Measurements from ENCODE around the gene COL6A3. TPM values are rescaled to one million over a fixed set of nuclear protein-coding genes. Genes with fewer than 3 reads are reported as not detected.
"Not testable (repeated sequence)": the region's sequence is repeated elsewhere in the genome, so short reads cannot be mapped to it uniquely, and the experiment has no call there.

Gene COL6A3
- total RNA-seq, 1 experiment from 2014 or later, result 0.81 TPM

- Histone ChIP-seq H2BK5ac (ENCODE audit: insufficient read length, low read length) (no peak overlapping the region), H3K23ac (ENCODE audit: insufficient read length, low read depth, low read length) (no peak overlapping the region), H2AK5ac (ENCODE audit: insufficient read length, low read length) (no peak overlapping the region), H3K27ac (ENCODE audit: insufficient read length, low read depth, low read length) (no peak overlapping the region), H3K23me2 (ENCODE audit: insufficient read length, low read depth, low read length, poor library complexity, severe bottlenecking) (no peaks in the 10 kb centered on the region), H3T11ph (ENCODE audit: low read length) (no peak overlapping the region), H4K91ac (ENCODE audit: insufficient read length, low read depth, low read length) (no peak overlapping the region), H3K56ac (ENCODE audit: insufficient read length, low read depth, low read length) (no peak overlapping the region), H2BK12ac (ENCODE audit: insufficient read length, low read depth, low read length) (no peak overlapping the region), H2BK20ac (ENCODE audit: low read depth, low read length, poor library complexity, severe bottlenecking) (no peak overlapping the region), H2BK15ac (ENCODE audit: low read depth, low read length) (no peak overlapping the region), H2AFZ (ENCODE audit: low read length) (no peak overlapping the region), H3K27me3 (ENCODE audit: insufficient read depth, low read length) (no peaks in the 10 kb centered on the region), H3K79me2 (ENCODE audit: insufficient read depth, low read length) (no peaks in the 10 kb centered on the region), H3K9ac (ENCODE audit: extremely low read depth, insufficient read length, low read length) (no peak overlapping the region), H3K79me1 (ENCODE audit: insufficient read depth, low read depth, low read length, poor library complexity, severe bottlenecking) (no peaks in the 10 kb centered on the region), H3K4ac (ENCODE audit: low read depth, low read length) (no peak overlapping the region), H3K18ac (ENCODE audit: insufficient read length, low read depth, low read length) (no peak overlapping the region), H3K4me2 (ENCODE audit: insufficient read depth, insufficient read length, low read length) (no peak overlapping the region), H4K20me1 (ENCODE audit: control insufficient read depth, insufficient read depth, insufficient read length) (no peaks in the 10 kb centered on the region), H3K4me1 (ENCODE audit: insufficient read depth, low read length) (no peaks in the 10 kb centered on the region), H3K14ac (ENCODE audit: insufficient read depth, low read length) (no peak overlapping the region), H2BK120ac (ENCODE audit: low read depth, low read length, poor library complexity, severe bottlenecking) (no peak overlapping the region), H4K8ac (replicated peaks; ENCODE audit: insufficient read length, low read depth, low read length) (no peak overlapping the region), H4K5ac (ENCODE audit: insufficient read length, low read depth, low read length) (no peak overlapping the region), H3K9me3 (ENCODE audit: control insufficient read depth, low read depth, low read length) (peaks cover 4% of the 10 kb centered on the region)
- Mint-ChIP-seq H3K27ac (no peak overlapping the region), H3K36me3 (ENCODE audit: insufficient read depth in 1 of 3, low read depth in 3 of 3) (peaks cover 10 to 21% (median 19%) of the 10 kb centered on the region in 3 experiments), H3K4me3 (no peak overlapping the region), H3K4me1 (no peaks in the 10 kb centered on the region), H3K27me3 (ENCODE audit: low read depth) (no peaks in the 10 kb centered on the region; the same call in 1 of the 2 replicates), H3K9me3 (peaks cover 28 to 29% of the 10 kb centered on the region in 2 experiments)
- TF ChIP-seq CTCF (conservative IDR thresholded peaks at IDR 0.05), result no peak
- WGBS (ENCODE audit: extremely low coverage, insufficient read length, low lambda C conversion rate), result no CpG with 5 or more reads among the region's 2 CpGs
- no peak for DNase-seq
These were observed 109.0 kb downstream of the COL6A3 start for GRCh38 chr2:237304763-237305514.

GRCh38 chr2:237303244-237303643 is 110.7 kb downstream of the COL6A3 start:
- not testable (repeated sequence) for H3K14ac ChIP-seq (ENCODE audit: insufficient read depth, low read length); H3T11ph ChIP-seq (ENCODE audit: low read length); H3K27ac Mint-ChIP-seq; H3K9ac ChIP-seq (ENCODE audit: extremely low read depth, insufficient read length, low read length); H2BK15ac ChIP-seq (ENCODE audit: low read depth, low read length); H3K27me3 Mint-ChIP-seq (ENCODE audit: low read depth); H2BK20ac ChIP-seq (ENCODE audit: low read depth, low read length, poor library complexity, severe bottlenecking); H3K27ac ChIP-seq (ENCODE audit: insufficient read length, low read depth, low read length); H2AK5ac ChIP-seq (ENCODE audit: insufficient read length, low read length); H3K27me3 ChIP-seq (ENCODE audit: insufficient read depth, low read length); H4K20me1 ChIP-seq (ENCODE audit: control insufficient read depth, insufficient read depth, insufficient read length); H2BK5ac ChIP-seq (ENCODE audit: insufficient read length, low read length); H3K56ac ChIP-seq (ENCODE audit: insufficient read length, low read depth, low read length); H2BK120ac ChIP-seq (ENCODE audit: low read depth, low read length, poor library complexity, severe bottlenecking); H3K18ac ChIP-seq (ENCODE audit: insufficient read length, low read depth, low read length); H3K4me3 Mint-ChIP-seq; DNase-seq; H4K5ac ChIP-seq (ENCODE audit: insufficient read length, low read depth, low read length); H3K4me2 ChIP-seq (ENCODE audit: insufficient read depth, insufficient read length, low read length); H2BK12ac ChIP-seq (ENCODE audit: insufficient read length, low read depth, low read length); H3K23ac ChIP-seq (ENCODE audit: insufficient read length, low read depth, low read length); H3K4me1 ChIP-seq (ENCODE audit: insufficient read depth, low read length); H4K8ac ChIP-seq (replicated peaks; ENCODE audit: insufficient read length, low read depth, low read length); H3K4ac ChIP-seq (ENCODE audit: low read depth, low read length); H3K79me1 ChIP-seq (ENCODE audit: insufficient read depth, low read depth, low read length, poor library complexity, severe bottlenecking); H4K91ac ChIP-seq (ENCODE audit: insufficient read length, low read depth, low read length); H3K23me2 ChIP-seq (ENCODE audit: insufficient read length, low read depth, low read length, poor library complexity, severe bottlenecking); H3K4me1 Mint-ChIP-seq; H2AFZ ChIP-seq (ENCODE audit: low read length); H3K79me2 ChIP-seq (ENCODE audit: insufficient read depth, low read length); H3K9me3 ChIP-seq (ENCODE audit: control insufficient read depth, low read depth, low read length)
- Mint-ChIP-seq H3K36me3 (ENCODE audit: insufficient read depth in 1 of 3, low read depth in 3 of 3) (peaks cover 10 to 21% (median 19%) of the 10 kb centered on the region in 3 experiments), H3K9me3 (peaks cover 28 to 29% of the 10 kb centered on the region in 2 experiments)
- no CpG with 5 or more reads among the region's 1 CpG for WGBS (ENCODE audit: extremely low coverage, insufficient read length, low lambda C conversion rate)

Measured in H9 (cell line).